OCI-LY7 (cell line): Measurements from ENCODE around the gene NLN. TPM values are rescaled to one million over a fixed set of nuclear protein-coding genes. Genes with fewer than 3 reads are reported as not detected.

Source experiments
- BruUV-seq: library from RNA; stranded (reverse); fragments of 400-500 nt; replicated peaks from 2 replicates; lab custom pipeline; 2021; lab: Mats Ljungman, UMichigan
- CTCF ChIA-PET: fragments of 300-600 bp; sonication (Branson Sonifier 250); formaldehyde crosslinking; loops from one replicate; lab custom pipeline; 2022; ENCODE audit warnings: antibody characterized with exemption; ENCODE audit not compliant: unreplicated experiment; lab: Charles Lee
- POLR2A ChIA-PET: fragments of 300-600 bp; sonication (Branson Sonifier 250); formaldehyde crosslinking; loops from one replicate; lab custom pipeline; 2022; ENCODE audit warnings: antibody characterized with exemption; lab: Charles Lee
- DNase-seq: peaks from one replicate; pipeline ENCODE4 v3.0.0-alpha.2; 2015; ENCODE audit warnings: low spot score
- H2AFZ ChIP-seq: fragments of 200-600 bp; sonication (generic), shearing (Covaris generic); 2 replicates; pipeline ENCODE4 v1.6.1; 2014; ENCODE audit warnings: mild to moderate bottlenecking, antibody characterized with exemption, low read length, moderate library complexity
- H3K27ac ChIP-seq: fragments of 200-600 bp; sonication (generic); 2 replicates; pipeline ENCODE4 v1.5.1; 2014; ENCODE audit warnings: mixed run types, low read depth, mild to moderate bottlenecking, moderate library complexity, low read length, inconsistent platforms; ENCODE audit not compliant: poor library complexity, severe bottlenecking
- H3K36me3 ChIP-seq: fragments of 200-600 bp; sonication (generic); 2 replicates; pipeline ENCODE4 v1.6.1; 2014; ENCODE audit warnings: mild to moderate bottlenecking, antibody characterized with exemption, low read length, moderate library complexity, mixed read lengths; ENCODE audit not compliant: insufficient read depth
- H3K4me1 ChIP-seq: fragments of 200-600 bp; sonication (generic); 2 replicates; pipeline ENCODE4 v1.5.1; 2014; ENCODE audit warnings: mild to moderate bottlenecking, low read length; ENCODE audit not compliant: insufficient read depth, poor library complexity, severe bottlenecking
- H3K4me2 ChIP-seq: fragments of 200-600 bp; sonication (generic); 2 replicates; pipeline ENCODE4 v1.6.1; 2014; ENCODE audit warnings: mild to moderate bottlenecking, low read length
- H3K4me3 ChIP-seq: fragments of 200-600 bp; sonication (generic); 2 replicates; pipeline ENCODE4 v1.5.1; 2014; ENCODE audit warnings: mild to moderate bottlenecking, low read depth, low read length; ENCODE audit not compliant: poor library complexity, severe bottlenecking
- H3K79me2 ChIP-seq: fragments of 200-600 bp; sonication (generic); 2 replicates; pipeline ENCODE4 v1.6.1; 2016; ENCODE audit warnings: low read depth, mild to moderate bottlenecking, low read length, moderate library complexity, mixed read lengths; ENCODE audit not compliant: insufficient read depth
- H3K9me2 ChIP-seq: fragments of 200-600 bp; sonication (generic); 2 replicates; pipeline ENCODE4 v1.6.1; 2016; ENCODE audit warnings: mild to moderate bottlenecking, low read length, mixed read lengths; ENCODE audit not compliant: insufficient read depth
- H3K9me3 ChIP-seq: fragments of 200-600 bp; sonication (generic); 2 replicates; pipeline ENCODE4 v1.6.1; 2014; ENCODE audit warnings: mild to moderate bottlenecking, mixed run types, low read length, mixed read lengths
- H4K20me1 ChIP-seq: fragments of 200-600 bp; sonication (generic); 2 replicates; pipeline ENCODE4 v1.6.1; 2014; ENCODE audit warnings: mild to moderate bottlenecking, antibody characterized with exemption, low read length, moderate library complexity, mixed read lengths; ENCODE audit not compliant: insufficient read depth
- CTCF ChIP-seq: fragments of 200-600 bp; sonication (generic); conservative IDR thresholded peaks from 2 replicates; pipeline ENCODE4 v1.5.1; 2014; ENCODE audit warnings: mild to moderate bottlenecking, antibody characterized with exemption, low read length, moderate library complexity, mixed read lengths
- EZH2phosphoT487 ChIP-seq: fragments of 200-600 bp; sonication (generic); IDR thresholded peaks from 2 replicates; pipeline ENCODE4 v1.6.1; 2018; ENCODE audit warnings: low read depth, borderline replicate concordance, mild to moderate bottlenecking, mixed run types, antibody characterized with exemption, low read length, moderate library complexity, mixed read lengths
- intact Hi-C: fragments of 100-400 bp; cut with micrococcal nuclease; formaldehyde crosslinking; loops from one replicate; pipeline ENCODE4 v1.10.0; 2022; ENCODE audit not compliant: unreplicated experiment
- total RNA-seq, 2 experiments: library from RNA; depleted of rRNA in 1 of 2; stranded (reverse); fragments of >200 nt in 1 of 2; shearing (Covaris generic) in 1 of 2; gene quantifications; 2 replicates each; pipeline ENCODE4 v1.2.3, GENCODE V29; 2014 to 2022

Gene NLN
- total RNA-seq, 2 experiments from 2014 or later = 14.9 to 26.0 TPM

- Histone ChIP-seq H3K4me2 (no peak overlapping the region), H3K4me3 (no peak overlapping the region), H3K9me2 (no peaks in the 10 kb centered on the region), H4K20me1 (no peaks in the 10 kb centered on the region), H3K79me2 (no peaks in the 10 kb centered on the region), H3K4me1 (no peaks in the 10 kb centered on the region), H3K27ac (no peak overlapping the region), H3K36me3 (peaks cover 26% of the 10 kb centered on the region), H3K9me3 (no peaks in the 10 kb centered on the region), H2AFZ (no peak overlapping the region)
- no peak for DNase-seq
- intact Hi-C loops = no loop called here
- TF ChIP-seq CTCF (no peak), EZH2phosphoT487 (no peak)
- POLR2A ChIA-PET = no interaction called here
- BruUV-seq = no TSS peak
- CTCF ChIA-PET = no interaction called here
Measured at GRCh38 chr5:65766781-65767180, 44.8 kb downstream of the NLN start.

- ChIA-PET POLR2A (no interaction called here), CTCF (no interaction called here)
- TF ChIP-seq EZH2phosphoT487 (no peak), CTCF (no peak)
- no peaks in the 10 kb centered on the region for H3K4me1 ChIP-seq
- intact Hi-C loops = no loop called here
- no peaks in the 10 kb centered on the region for H3K9me2 ChIP-seq
- no peaks in the 10 kb centered on the region for H3K9me3 ChIP-seq
- no peak overlapping the region for H2AFZ ChIP-seq
- H4K20me1 ChIP-seq = no peaks in the 10 kb centered on the region
- no peak overlapping the region for H3K4me3 ChIP-seq
- no peak overlapping the region for H3K4me2 ChIP-seq
- DNase-seq = no peak
- BruUV-seq = no TSS peak
- peaks cover 26% of the 10 kb centered on the region for H3K36me3 ChIP-seq
- no peaks in the 10 kb centered on the region for H3K79me2 ChIP-seq
- no peak overlapping the region for H3K27ac ChIP-seq
Measured at GRCh38 chr5:65767565-65767964, 45.6 kb downstream of the NLN start.

- no TSS peak for BruUV-seq
- Histone ChIP-seq H2AFZ (no peak overlapping the region), H3K9me3 (no peaks in the 10 kb centered on the region), H4K20me1 (no peaks in the 10 kb centered on the region), H3K27ac (no peak overlapping the region), H3K4me2 (no peak overlapping the region), H3K4me1 (no peaks in the 10 kb centered on the region), H3K36me3 (peaks cover 26% of the 10 kb centered on the region), H3K4me3 (no peak overlapping the region), H3K79me2 (no peaks in the 10 kb centered on the region), H3K9me2 (no peaks in the 10 kb centered on the region)
- intact Hi-C loops = no loop called here
- DNase-seq = no peak
- POLR2A ChIA-PET = no interaction called here
- no peak for TF ChIP-seq EZH2phosphoT487
- TF ChIP-seq CTCF = no peak
- CTCF ChIA-PET = no interaction called here
Measured at GRCh38 chr5:65768723-65769346, 46.8 kb downstream of the NLN start.
